Mesendoderm (in vitro differentiated cells): ENCODE data around the gene ARG2.
A peak's percentile ranks its signal among the peaks of the same experiment; 100 is the strongest.

Source experiments
- DNase-seq: peaks from one replicate; pipeline ENCODE4 v3.0.0; 2013
- H2AK5ac ChIP-seq: 2 replicates; pipeline ENCODE4 v1.6.1; 2013; ENCODE audit warnings: low read length, inconsistent platforms
- H2BK120ac ChIP-seq: 2 replicates; pipeline ENCODE4 v1.6.1; 2013; ENCODE audit warnings: low read depth, mild to moderate bottlenecking, low read length, moderate library complexity, mixed read lengths
- H2BK15ac ChIP-seq: replicated peaks from 2 replicates; pipeline ENCODE4 v1.6.1; 2013; ENCODE audit warnings: low read depth, mild to moderate bottlenecking, moderate library complexity
- H2BK5ac ChIP-seq: 2 replicates; pipeline ENCODE4 v1.6.1; 2013; ENCODE audit warnings: low read length, inconsistent platforms
- H3K18ac ChIP-seq: 2 replicates; pipeline ENCODE4 v1.6.1; 2013; ENCODE audit warnings: mild to moderate bottlenecking, low read length, mixed read lengths
- H3K23ac ChIP-seq: one replicate; pipeline ENCODE4 v1.6.1; 2013; ENCODE audit warnings: low read length
- H3K27ac ChIP-seq: 2 replicates; pipeline ENCODE4 v1.5.1; 2013; ENCODE audit warnings: low read depth, mild to moderate bottlenecking, inconsistent platforms, low read length, moderate library complexity
- H3K27me3 ChIP-seq: 2 replicates; pipeline ENCODE4 v1.6.1; 2013; ENCODE audit warnings: low read length, control low read depth, mild to moderate bottlenecking, inconsistent platforms; ENCODE audit not compliant: insufficient read depth, poor library complexity
- H3K36me3 ChIP-seq: 2 replicates; pipeline ENCODE4 v1.6.1; 2013; ENCODE audit warnings: low read length, inconsistent platforms; ENCODE audit not compliant: control insufficient read depth, insufficient read depth
- H3K4ac ChIP-seq: one replicate; pipeline ENCODE4 v1.6.1; 2013; ENCODE audit warnings: low read depth, mild to moderate bottlenecking, low read length, moderate library complexity
- H3K4me1 ChIP-seq: 2 replicates; pipeline ENCODE4 v1.6.1; 2013; ENCODE audit warnings: low read depth, low read length, inconsistent platforms; ENCODE audit not compliant: control insufficient read depth
- H3K4me2 ChIP-seq: 2 replicates; pipeline ENCODE4 v1.6.1; 2013; ENCODE audit warnings: low read length
- H3K4me3 ChIP-seq: 2 replicates; pipeline ENCODE4 v1.5.1; 2013; ENCODE audit warnings: mild to moderate bottlenecking, low read length
- H3K56ac ChIP-seq: one replicate; pipeline ENCODE4 v1.6.1; 2013; ENCODE audit warnings: low read length
- H3K79me1 ChIP-seq: 2 replicates; pipeline ENCODE4 v1.6.1; 2013; ENCODE audit warnings: low read length, inconsistent platforms
- H3K79me2 ChIP-seq: 2 replicates; pipeline ENCODE4 v1.6.1; 2013; ENCODE audit warnings: mild to moderate bottlenecking, low read length; ENCODE audit not compliant: control insufficient read depth, insufficient read depth
- H3K9ac ChIP-seq: 2 replicates; pipeline ENCODE4 v1.6.1; 2013; ENCODE audit warnings: low read length, inconsistent platforms
- H4K5ac ChIP-seq: one replicate; pipeline ENCODE4 v1.6.1; 2013; ENCODE audit warnings: low read length
- H4K8ac ChIP-seq: one replicate; pipeline ENCODE4 v1.6.1; 2013; ENCODE audit warnings: low read depth, mild to moderate bottlenecking, control low read depth, low read length, moderate library complexity
- WGBS: extraction: QIAGEN DNeasy Blood & Tissue Kit; methylation state at CpG from one replicate; pipeline ENCODE4 v1.1.7; 2013; ENCODE audit warnings: low lambda C conversion rate, missing lambda C conversion rate; ENCODE audit not compliant: insufficient coverage; ENCODE audit errors: extremely low coverage; 5-methylcytosine and 5-hydroxymethylcytosine counted together

Gene ARG2

GRCh38 chr14:67602076-67602475 lies 17.6 kb upstream of the ARG2 start:
- Histone ChIP-seq H2AK5ac (no peak overlapping the region), H3K4ac (no peak overlapping the region), H2BK5ac (no peak overlapping the region), H3K4me3 (no peak overlapping the region), H3K79me2 (no peaks in the 10 kb centered on the region), H3K4me2 (no peak overlapping the region), H3K4me1 (no peaks in the 10 kb centered on the region), H3K27ac (no peak overlapping the region), H4K5ac (no peak overlapping the region), H3K56ac (no peak overlapping the region), H3K36me3 (no peaks in the 10 kb centered on the region), H3K79me1 (no peaks in the 10 kb centered on the region), H3K23ac (no peak overlapping the region), H3K9ac (no peak overlapping the region), H2BK120ac (no peak overlapping the region), H4K8ac (no peak overlapping the region), H3K18ac (no peak overlapping the region), H2BK15ac (no peak overlapping the region), H3K27me3 (no peaks in the 10 kb centered on the region)
- no CpG with 5 or more reads among the region's 7 CpGs for WGBS
- DNase-seq: peak; percentile 58

- no peak overlapping the region for H3K9ac ChIP-seq
- no peak for DNase-seq
- no peak overlapping the region for H3K4me2 ChIP-seq
- no peaks in the 10 kb centered on the region for H3K4me1 ChIP-seq
- H4K5ac ChIP-seq: no peak overlapping the region
- no CpG with 5 or more reads among the region's 5 CpGs for WGBS
- no peaks in the 10 kb centered on the region for H3K27me3 ChIP-seq
- H3K79me2 ChIP-seq: no peaks in the 10 kb centered on the region
- no peak overlapping the region for H3K23ac ChIP-seq
- no peak overlapping the region for H3K56ac ChIP-seq
- H3K36me3 ChIP-seq: no peaks in the 10 kb centered on the region
- H2BK120ac ChIP-seq: no peak overlapping the region
- H4K8ac ChIP-seq: no peak overlapping the region
- H3K79me1 ChIP-seq: no peaks in the 10 kb centered on the region
- H3K4ac ChIP-seq: no peak overlapping the region
- H3K18ac ChIP-seq: no peak overlapping the region
- no peak overlapping the region for H3K4me3 ChIP-seq
- no peak overlapping the region for H2AK5ac ChIP-seq
- no peak overlapping the region for H2BK15ac ChIP-seq
- no peak overlapping the region for H2BK5ac ChIP-seq
- H3K27ac ChIP-seq: no peak overlapping the region
Observed at GRCh38 chr14:67602995-67603545, 16.6 kb upstream of the ARG2 start.

GRCh38 chr14:67607646-67608045 lies 12.1 kb upstream of the ARG2 start:
- Histone ChIP-seq H3K56ac (no peak overlapping the region), H3K4me3 (no peak overlapping the region), H3K18ac (no peak overlapping the region), H2BK5ac (no peak overlapping the region), H3K4me2 (no peak overlapping the region), H3K79me1 (no peaks in the 10 kb centered on the region), H3K27me3 (peaks cover 3% of the 10 kb centered on the region), H2BK120ac (no peak overlapping the region), H3K4ac (no peak overlapping the region), H3K36me3 (no peaks in the 10 kb centered on the region), H3K23ac (no peak overlapping the region), H3K9ac (no peak overlapping the region), H4K8ac (no peak overlapping the region), H3K27ac (no peak overlapping the region), H2BK15ac (no peak overlapping the region), H3K4me1 (no peaks in the 10 kb centered on the region), H2AK5ac (no peak overlapping the region), H4K5ac (no peak overlapping the region), H3K79me2 (no peaks in the 10 kb centered on the region)
- DNase-seq: no peak
- no CpG with 5 or more reads among the region's 5 CpGs for WGBS

GRCh38 chr14:67609642-67610310 lies 9.9 kb upstream of the ARG2 start:
- Histone ChIP-seq H3K18ac (no peak overlapping the region), H2BK15ac (no peak overlapping the region), H3K56ac (no peak overlapping the region), H3K27me3 (peaks cover 3% of the 10 kb centered on the region), H2BK5ac (no peak overlapping the region), H3K79me1 (no peaks in the 10 kb centered on the region), H2AK5ac (no peak overlapping the region), H4K8ac (no peak overlapping the region), H3K79me2 (no peaks in the 10 kb centered on the region), H3K4ac (no peak overlapping the region), H3K23ac (no peak overlapping the region), H3K9ac (no peak overlapping the region), H3K4me1 (no peaks in the 10 kb centered on the region), H3K36me3 (no peaks in the 10 kb centered on the region), H3K4me3 (no peak overlapping the region), H2BK120ac (no peak overlapping the region), H3K4me2 (no peak overlapping the region), H3K27ac (no peak overlapping the region), H4K5ac (no peak overlapping the region)
- no CpG with 5 or more reads among the region's 10 CpGs for WGBS
- DNase-seq: no peak

GRCh38 chr14:67610491-67610890 lies 9.2 kb upstream of the ARG2 start:
- no peak overlapping the region for H4K5ac ChIP-seq
- no peak overlapping the region for H3K23ac ChIP-seq
- WGBS: no CpG with 5 or more reads among the region's 1 CpG
- no peak overlapping the region for H3K56ac ChIP-seq
- H4K8ac ChIP-seq: no peak overlapping the region
- no peak overlapping the region for H3K9ac ChIP-seq
- no peak overlapping the region for H2BK120ac ChIP-seq
- H3K4ac ChIP-seq: no peak overlapping the region
- H3K4me3 ChIP-seq: no peak overlapping the region
- no peak overlapping the region for H2AK5ac ChIP-seq
- no peaks in the 10 kb centered on the region for H3K79me1 ChIP-seq
- no peak overlapping the region for H2BK15ac ChIP-seq
- no peaks in the 10 kb centered on the region for H3K36me3 ChIP-seq
- H3K4me1 ChIP-seq: no peaks in the 10 kb centered on the region
- no peak overlapping the region for H2BK5ac ChIP-seq
- H3K27me3 ChIP-seq: peaks cover 3% of the 10 kb centered on the region
- no peak for DNase-seq
- H3K18ac ChIP-seq: no peak overlapping the region
- H3K4me2 ChIP-seq: no peak overlapping the region
- no peaks in the 10 kb centered on the region for H3K79me2 ChIP-seq
- no peak overlapping the region for H3K27ac ChIP-seq

- H3K27ac ChIP-seq: no peak overlapping the region
- H3K4me3 ChIP-seq: no peak overlapping the region
- no peak overlapping the region for H3K4me2 ChIP-seq
- no peaks in the 10 kb centered on the region for H3K27me3 ChIP-seq
- H4K5ac ChIP-seq: no peak overlapping the region
- no peak overlapping the region for H3K23ac ChIP-seq
- H3K4me1 ChIP-seq: peaks cover 2% of the 10 kb centered on the region
- H3K9ac ChIP-seq: no peak overlapping the region
- H2BK15ac ChIP-seq: no peak overlapping the region
- H3K79me2 ChIP-seq: no peaks in the 10 kb centered on the region
- no peak overlapping the region for H3K56ac ChIP-seq
- no peak overlapping the region for H2BK5ac ChIP-seq
- DNase-seq: peak; percentile 86
- no peaks in the 10 kb centered on the region for H3K36me3 ChIP-seq
- H2BK120ac ChIP-seq: no peak overlapping the region
- H4K8ac ChIP-seq: no peak overlapping the region
- H2AK5ac ChIP-seq: no peak overlapping the region
- no peak overlapping the region for H3K4ac ChIP-seq
- no peaks in the 10 kb centered on the region for H3K79me1 ChIP-seq
- no peak overlapping the region for H3K18ac ChIP-seq
Observed at GRCh38 chr14:67618617-67619063, 1.1 kb upstream of the ARG2 start.
